ENCODE data around the gene PRKRA.

DNA sequence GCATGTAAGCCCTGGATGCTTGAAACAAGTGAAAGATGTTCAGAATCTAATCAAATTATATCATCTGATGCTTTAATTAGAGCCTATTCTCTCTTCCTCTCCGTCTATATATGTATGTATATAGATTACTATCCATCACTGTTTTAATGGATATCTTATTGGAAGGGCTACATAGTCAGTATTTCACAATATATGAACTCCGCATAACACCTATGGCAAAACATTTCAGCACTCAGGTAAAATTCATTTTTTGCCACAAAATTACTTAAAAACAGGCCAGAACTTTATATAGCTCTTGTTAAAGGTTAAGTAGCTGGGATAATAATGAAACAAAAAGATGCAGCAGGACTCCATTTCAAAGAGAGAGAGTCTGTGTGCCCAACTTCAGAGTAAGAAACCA is 1.4 kb upstream of the PRKRA start:
- TF ChIP-seq CTCF (IDR thresholded peaks at IDR 0.05) (no peak), POLR2AphosphoS5 (IDR thresholded peaks at IDR 0.05) (no peak)
